LNCAP (cell line): ENCODE results near the gene SLC35G6.

ENCODE experiments used
- CTCF ChIP-seq: fragments of 450-650 bp; IDR thresholded peaks from 2 replicates; pipeline ENCODE4 v1.5.1; 2017; ENCODE audit warnings: mild to moderate bottlenecking

The SLC35G6 gene

DNA sequence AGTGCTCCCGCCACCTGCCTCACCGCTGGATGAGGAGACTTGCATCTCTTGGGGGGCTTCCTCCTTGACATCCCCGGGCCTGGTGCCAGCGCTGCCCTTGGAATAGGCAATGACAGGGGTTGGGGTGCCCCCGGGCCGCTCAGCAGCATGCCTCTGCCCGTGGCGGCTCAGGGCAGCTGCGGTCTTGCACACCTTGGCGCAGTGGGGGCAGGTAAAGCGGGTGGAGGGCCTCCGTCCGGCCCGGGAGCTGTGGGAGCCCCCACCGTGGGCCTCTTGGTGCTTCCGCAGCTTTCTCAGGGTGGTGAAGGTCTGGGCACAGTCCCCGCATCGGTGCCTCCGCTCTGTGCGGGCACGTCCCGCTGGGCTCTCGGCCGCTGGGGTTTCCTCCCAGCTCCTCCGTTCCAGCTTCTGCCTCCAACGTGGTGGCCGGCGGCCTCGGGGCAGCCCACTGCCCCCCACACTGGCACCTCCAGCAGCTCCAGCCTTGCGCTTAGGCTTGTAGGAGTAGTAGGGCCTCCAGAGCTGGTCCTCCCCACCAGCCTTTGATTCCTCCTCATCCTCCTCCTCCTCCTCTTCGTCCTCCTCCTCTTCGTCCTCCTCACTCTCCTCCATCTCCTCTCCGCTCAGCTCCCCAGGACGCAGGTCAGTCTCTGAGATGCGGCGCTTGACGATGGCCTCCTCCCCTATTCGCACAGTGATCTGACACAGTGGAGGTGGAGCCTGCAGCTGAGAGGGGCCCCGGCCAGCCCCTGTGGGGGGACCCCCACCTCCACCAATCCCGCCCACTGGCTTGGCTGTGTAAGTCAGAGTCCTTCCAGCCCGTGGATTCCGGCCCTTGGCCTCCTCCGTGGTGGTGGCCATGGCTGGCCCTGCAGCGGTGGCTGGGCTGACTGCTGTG, 18.5 kb upstream of the SLC35G6 start:
- TF ChIP-seq CTCF: no peak

DNA sequence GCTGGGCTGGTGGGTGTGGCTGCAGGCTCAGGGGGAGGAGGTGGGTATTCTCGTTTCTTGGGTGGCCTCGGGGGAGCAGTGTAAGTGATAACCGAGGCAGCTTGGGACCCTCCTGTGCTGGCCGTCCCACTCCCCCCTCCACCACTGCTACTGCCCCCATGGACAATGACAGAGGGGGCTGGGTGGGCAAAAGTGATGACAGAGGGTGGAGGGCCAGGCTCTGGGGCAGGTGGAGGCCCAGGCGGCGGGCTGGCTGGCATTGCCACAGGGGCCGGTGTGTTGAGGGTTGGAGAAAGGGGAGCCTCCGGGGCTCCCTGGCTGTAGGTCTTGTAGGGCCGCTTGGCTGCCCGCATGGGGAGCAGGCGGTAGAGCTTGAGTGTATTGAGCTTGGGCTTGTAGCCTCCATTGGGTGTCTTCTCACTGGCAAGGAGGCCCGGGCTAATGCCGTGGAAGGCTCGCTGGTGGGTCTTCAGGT, 17.8 kb upstream of the SLC35G6 start:
- no peak for TF ChIP-seq CTCF

GRCh38 chr17:7464081-7464480, 17.2 kb upstream of the SLC35G6 start:
- TF ChIP-seq CTCF: no peak

DNA sequence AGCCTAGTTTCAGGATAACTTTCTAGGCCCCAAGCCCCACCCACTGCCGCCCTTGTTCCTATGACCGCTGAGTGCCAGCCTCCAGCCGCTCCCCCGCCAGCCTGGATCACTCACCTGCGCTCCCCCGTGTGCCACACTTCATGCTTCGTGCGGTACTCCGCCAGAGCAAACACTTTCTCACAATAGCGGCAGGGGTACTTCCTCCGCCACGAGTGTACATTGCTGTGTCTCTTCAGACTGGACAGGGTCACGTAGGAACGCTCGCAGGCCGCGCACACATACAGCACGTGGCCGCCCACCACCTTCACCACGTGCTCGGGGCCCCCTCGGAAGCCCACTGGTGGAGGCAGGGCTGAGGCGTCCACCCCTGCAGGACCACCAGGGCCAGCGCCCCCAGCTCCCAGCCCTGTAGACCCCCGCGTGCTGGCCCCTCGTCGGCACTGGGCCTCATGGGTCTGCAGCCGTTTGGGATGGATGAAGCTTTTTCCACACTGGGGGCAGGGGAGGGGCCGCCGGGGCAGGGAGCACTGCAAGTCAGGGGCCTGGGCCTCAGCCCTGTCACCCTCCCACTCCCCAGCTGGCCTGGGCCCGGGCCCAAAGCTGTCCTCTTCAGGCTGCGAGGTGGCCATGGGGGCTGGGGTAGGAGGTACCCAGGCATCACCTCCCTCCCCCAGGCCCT, 15.5 kb upstream of the SLC35G6 start:
- no peak for TF ChIP-seq CTCF

GRCh38 chr17:7466318-7466638, 15.0 kb upstream of the SLC35G6 start:
- no peak for TF ChIP-seq CTCF

- TF ChIP-seq CTCF: no peak
Measured at GRCh38 chr17:7466639-7467341, 14.5 kb upstream of the SLC35G6 start.

DNA sequence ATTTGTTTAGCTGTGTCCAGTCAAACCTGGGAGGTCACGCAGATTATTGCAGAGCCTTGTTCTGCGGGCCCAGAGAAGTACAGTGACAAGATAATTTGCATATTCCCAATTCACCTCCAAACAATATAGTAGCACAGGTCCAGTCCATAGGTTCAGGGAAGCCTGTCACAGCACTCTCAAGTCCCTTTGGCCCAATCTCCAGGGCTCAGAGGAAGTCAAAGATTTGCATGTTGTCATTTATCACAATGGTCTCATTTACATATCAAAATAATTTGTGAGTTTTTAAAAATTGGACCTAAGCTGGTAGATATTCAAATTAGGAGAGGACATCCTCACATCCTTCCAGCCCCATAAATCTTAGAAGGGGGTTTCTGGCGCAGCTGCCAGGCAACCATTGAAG, 13.7 kb upstream of the SLC35G6 start:
- no peak for TF ChIP-seq CTCF
